IMR-90 (cell line): ENCODE measurements around the gene PPP1R9A. TPM values are rescaled to one million over a fixed set of nuclear protein-coding genes. Genes with fewer than 3 reads are reported as not detected.

Source experiments
- ATAC-seq: fragments of 200-7000 bp; cut with Tn5 transposase; 2 replicates; pipeline ENCODE4 v1.9.1; 2020; ENCODE audit warnings: low read depth, mild to moderate bottlenecking, moderate library complexity
- BruUV-seq: library from RNA; stranded (reverse); fragments of 400-500 nt; replicated peaks from 2 replicates; lab custom pipeline; 2021; lab: Mats Ljungman, UMichigan
- CTCF ChIA-PET: fragments of 300-600 bp; formaldehyde crosslinking; extraction: SDS; loops from one replicate; lab custom pipeline; 2021; ENCODE audit warnings: antibody characterized with exemption; lab: Yijun Ruan, JAX
- POLR2A ChIA-PET: fragments of 300-600 bp; sonication (Branson Sonifier 250); formaldehyde crosslinking; loops from one replicate; lab custom pipeline; 2022; ENCODE audit warnings: antibody characterized with exemption; ENCODE audit not compliant: unreplicated experiment; lab: Charles Lee
- DNase-seq: peaks from one replicate; pipeline ENCODE4 v3.0.0; 2013
- H2AFZ ChIP-seq: replicated peaks from 2 replicates; pipeline ENCODE3; 2013; ENCODE audit warnings: low read length, mild to moderate bottlenecking; ENCODE audit not compliant: poor library complexity
- H2AK5ac ChIP-seq: 2 replicates; pipeline ENCODE4 v1.6.1; 2013; ENCODE audit warnings: low read depth, low read length, inconsistent platforms
- H2AK9ac ChIP-seq: replicated peaks from 2 replicates; pipeline ENCODE3; 2013; ENCODE audit warnings: mild to moderate bottlenecking, low read depth, low read length, moderate library complexity; ENCODE audit not compliant: poor library complexity
- H2BK120ac ChIP-seq: 2 replicates; pipeline ENCODE4 v1.6.1; 2013; ENCODE audit warnings: low read depth, low read length, inconsistent platforms
- H2BK15ac ChIP-seq: 3 replicates; pipeline ENCODE4 v1.6.1; 2013; ENCODE audit warnings: low read depth, low read length, inconsistent platforms
- H2BK20ac ChIP-seq: 2 replicates; pipeline ENCODE4 v1.6.1; 2013; ENCODE audit warnings: low read depth, mild to moderate bottlenecking, inconsistent platforms, low read length, moderate library complexity
- H2BK5ac ChIP-seq: 2 replicates; pipeline ENCODE4 v1.6.1; 2013; ENCODE audit warnings: mild to moderate bottlenecking, low read depth, low read length, inconsistent platforms; ENCODE audit not compliant: poor library complexity, severe bottlenecking
- H3K14ac ChIP-seq: replicated peaks from 2 replicates; pipeline ENCODE4 v1.6.1; 2013; ENCODE audit warnings: low read depth, low read length, inconsistent platforms
- H3K18ac ChIP-seq: 2 replicates; pipeline ENCODE4 v1.6.1; 2013; ENCODE audit warnings: low read depth, low read length, control low read depth
- H3K23ac ChIP-seq: 2 replicates; pipeline ENCODE4 v1.6.1; 2013; ENCODE audit warnings: low read depth, low read length, inconsistent platforms
- H3K27ac ChIP-seq: 2 replicates; pipeline ENCODE4 v1.5.1; 2013; ENCODE audit warnings: mild to moderate bottlenecking, control low read depth, low read length; ENCODE audit not compliant: insufficient read depth
- H3K27me3 ChIP-seq: 2 replicates; pipeline ENCODE4 v1.6.1; 2013; ENCODE audit warnings: low read length; ENCODE audit not compliant: control insufficient read depth, insufficient read depth
- H3K36me3 ChIP-seq: 2 replicates; pipeline ENCODE4 v1.6.1; 2013; ENCODE audit warnings: low read length, mixed read lengths; ENCODE audit not compliant: control insufficient read depth, insufficient read depth
- H3K4ac ChIP-seq: 2 replicates; pipeline ENCODE4 v1.6.1; 2013; ENCODE audit warnings: low read depth, low read length, inconsistent platforms
- H3K4me1 ChIP-seq: 2 replicates; pipeline ENCODE4 v1.6.1; 2013; ENCODE audit warnings: low read length, mixed read lengths; ENCODE audit not compliant: control insufficient read depth, insufficient read depth
- H3K4me2 ChIP-seq: 2 replicates; pipeline ENCODE4 v1.6.1; 2013; ENCODE audit warnings: low read depth, mild to moderate bottlenecking, control low read depth, low read length, moderate library complexity
- H3K4me3 ChIP-seq: 2 replicates; pipeline ENCODE4 v1.5.1; 2013; ENCODE audit warnings: low read depth, mild to moderate bottlenecking, control low read depth, low read length, moderate library complexity; ENCODE audit not compliant: insufficient read depth
- H3K56ac ChIP-seq: 2 replicates; pipeline ENCODE4 v1.6.1; 2013; ENCODE audit warnings: low read length, inconsistent platforms; ENCODE audit not compliant: insufficient read depth; ENCODE audit errors: extremely low read depth
- H3K79me1 ChIP-seq, 2 experiments: 2 replicates each; pipeline ENCODE4 v1.6.1; 2013; ENCODE audit warnings: low read length in 2 of 2, inconsistent platforms in 1 of 2, low read depth in 1 of 2
- H3K9ac ChIP-seq: 2 replicates; pipeline ENCODE4 v1.6.1; 2013; ENCODE audit warnings: low read depth, low read length, control low read depth
- H3K9me1 ChIP-seq: 2 replicates; pipeline ENCODE4 v1.6.1; 2013; ENCODE audit warnings: low read length, inconsistent platforms; ENCODE audit not compliant: insufficient read depth
- H3K9me3 ChIP-seq: 2 replicates; pipeline ENCODE4 v1.6.1; 2013; ENCODE audit warnings: low read length; ENCODE audit not compliant: control insufficient read depth, insufficient read depth
- H4K20me1 ChIP-seq: 2 replicates; pipeline ENCODE4 v1.6.1; 2013; ENCODE audit warnings: low read length, inconsistent platforms; ENCODE audit not compliant: insufficient read depth
- H4K5ac ChIP-seq: 2 replicates; pipeline ENCODE4 v1.6.1; 2013; ENCODE audit warnings: mild to moderate bottlenecking, low read depth, low read length, control low read depth
- H4K8ac ChIP-seq, 2 experiments: 2 replicates each; pipeline ENCODE4 v1.6.1; 2013; ENCODE audit warnings: low read depth in 2 of 2, low read length in 2 of 2, control low read depth in 1 of 2, inconsistent platforms in 1 of 2
- H4K91ac ChIP-seq: 2 replicates; pipeline ENCODE4 v1.6.1; 2013; ENCODE audit warnings: low read depth, low read length, inconsistent platforms; ENCODE audit not compliant: insufficient read depth
- BHLHE40 ChIP-seq: fragments of 150-350 bp; IDR thresholded peaks from 2 replicates; pipeline ENCODE4 v1.6.1; 2016; ENCODE audit warnings: mild to moderate bottlenecking, low read depth, low read length
- CEBPB ChIP-seq: IDR thresholded peaks from 2 replicates; pipeline ENCODE4 v1.6.1; 2012; ENCODE audit warnings: low read depth, low read length, improper control_type of control experiment
- CHD1 ChIP-seq: IDR thresholded peaks from 2 replicates; pipeline ENCODE4 v1.6.1; 2012; ENCODE audit warnings: low read depth, low read length, improper control_type of control experiment
- FOS ChIP-seq: fragments of 150-350 bp; IDR thresholded peaks from 2 replicates; pipeline ENCODE4 v1.6.1; 2016; ENCODE audit warnings: low read depth, low read length
- MAFK ChIP-seq: IDR thresholded peaks from 2 replicates; pipeline ENCODE4 v1.6.1; 2012; ENCODE audit warnings: low read depth, low read length, improper control_type of control experiment
- MAZ ChIP-seq: IDR thresholded peaks from 2 replicates; pipeline ENCODE4 v1.6.1; 2012; ENCODE audit warnings: low read depth, mild to moderate bottlenecking, low read length, improper control_type of control experiment, moderate library complexity, borderline replicate concordance
- MXI1 ChIP-seq: IDR thresholded peaks from 2 replicates; pipeline ENCODE4 v1.6.1; 2012; ENCODE audit warnings: low read depth, mild to moderate bottlenecking, low read length, moderate library complexity, borderline replicate concordance
- NFE2L2 ChIP-seq: fragments of 150-350 bp; IDR thresholded peaks from 2 replicates; pipeline ENCODE4 v1.6.1; 2016; ENCODE audit warnings: low read depth, mild to moderate bottlenecking, low read length
- POLR2A ChIP-seq: IDR thresholded peaks from 2 replicates; pipeline ENCODE4 v1.6.1; 2012; ENCODE audit warnings: mild to moderate bottlenecking, low read depth, low read length
- RAD21 ChIP-seq: IDR thresholded peaks from 2 replicates; pipeline ENCODE4 v1.6.1; 2012; ENCODE audit warnings: low read length, improper control_type of control experiment
- RCOR1 ChIP-seq: IDR thresholded peaks from 2 replicates; pipeline ENCODE4 v1.6.1; 2012; ENCODE audit warnings: mild to moderate bottlenecking, low read length, improper control_type of control experiment; ENCODE audit not compliant: insufficient replicate concordance
- RFX5 ChIP-seq: IDR thresholded peaks from 2 replicates; pipeline ENCODE4 v1.8.0; 2012; ENCODE audit warnings: low read depth, mild to moderate bottlenecking, low read length, moderate library complexity
- SMC3 ChIP-seq: fragments of 150-350 bp; IDR thresholded peaks from 2 replicates; pipeline ENCODE4 v1.6.1; 2016; ENCODE audit warnings: low read depth, mild to moderate bottlenecking, antibody characterized with exemption, low read length, moderate library complexity
- WGBS, 2 experiments: methylation state at CpG; one replicate each; pipeline versions ENCODE4 v1.1.5 to v1.1.7; 2013; ENCODE audit warnings: missing lambda C conversion rate in 2 of 2; ENCODE audit not compliant: insufficient read length in 1 of 2; ENCODE audit errors: extremely low coverage in 2 of 2; 5-methylcytosine and 5-hydroxymethylcytosine counted together
- dilution Hi-C: fragments of 300-500 bp; cut with HindIII; formaldehyde crosslinking; loops from one replicate; pipeline ENCODE4 v1.14.3; 2018; ENCODE audit warnings: low sequenced_read_pairs; ENCODE audit not compliant: unreplicated experiment
- in situ Hi-C: fragments of 300-500 bp; cut with MboI; formaldehyde crosslinking; loops from 3 replicates; pipeline ENCODE4 v1.14.3; 2019; ENCODE audit warnings: low sequenced_read_pairs, inconsistent platforms, mixed read lengths
- intact Hi-C: fragments of 100-400 bp; cut with micrococcal nuclease; formaldehyde crosslinking; loops from 2 replicates; pipeline ENCODE4 v1.10.0; 2022
- polyA plus RNA-seq, 3 experiments: library from polyadenylated mRNA; depleted of rRNA; stranded (reverse); fragments of >200 nt; gene quantifications; 2 replicates each; pipeline ENCODE4 v1.2.3, GENCODE V29; 2012; ENCODE audit warnings: low replicate concordance in 1 of 3
- total RNA-seq: library from RNA; depleted of rRNA; stranded (reverse); fragments of >200 nt; gene quantifications from 2 replicates; pipeline ENCODE4 v1.2.3, GENCODE V29; 2012
- TF ChIP-seq, protein P1 (sequence below): fragments of 150-350 bp; IDR thresholded peaks from 2 replicates; pipeline ENCODE4 v1.6.1; 2016; ENCODE audit warnings: low read depth, mild to moderate bottlenecking, low read length, moderate library complexity, borderline replicate concordance
- TF ChIP-seq, protein P2 (sequence below): conservative IDR thresholded peaks from 2 replicates; pipeline ENCODE4 v1.5.1; 2012; ENCODE audit warnings: mild to moderate bottlenecking, low read depth, low read length, improper control_type of control experiment
- TF ChIP-seq, protein P3 (sequence below): fragments of 150-350 bp; IDR thresholded peaks from 2 replicates; pipeline ENCODE4 v1.6.1; 2017; ENCODE audit warnings: mild to moderate bottlenecking, antibody characterized with exemption, low read length, low read depth

Gene PPP1R9A
- total and polyA plus RNA-seq, 2 of the 4 experiments (the other 2 are of a cell fraction), result not detected

DNA sequence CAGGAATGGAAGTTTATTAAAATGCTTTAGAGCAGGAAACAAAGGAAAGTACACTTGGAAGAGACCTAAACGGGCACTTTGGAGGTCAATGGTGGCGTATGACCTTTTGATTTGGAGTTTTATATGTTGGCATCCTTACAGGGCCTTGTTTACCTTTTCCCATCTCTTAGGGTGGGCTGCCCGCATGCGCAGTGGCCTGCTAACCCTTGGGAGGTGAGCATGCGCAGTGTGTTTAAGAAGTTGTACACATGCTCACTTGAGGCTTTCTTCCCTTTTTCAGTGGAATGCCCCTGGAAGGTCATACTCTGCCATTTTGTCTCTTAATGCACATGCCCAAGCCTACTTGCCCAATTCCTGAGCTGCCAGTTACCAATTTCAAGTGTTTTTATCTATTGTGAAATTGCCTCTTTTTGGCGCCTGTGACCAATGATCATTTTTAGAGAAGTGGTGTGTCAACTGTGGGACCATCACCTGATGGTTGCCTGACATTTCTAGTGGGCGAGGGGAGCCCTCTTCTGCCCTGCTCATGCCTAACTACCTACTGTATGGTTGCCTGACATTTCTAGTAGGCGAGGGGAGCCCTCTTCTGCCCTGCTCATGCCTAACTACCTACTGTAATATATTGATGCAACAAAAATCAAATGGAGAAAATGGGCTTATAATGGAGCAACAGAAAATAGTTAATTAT lies 138.0 kb downstream of the PPP1R9A start:
- H3K9ac ChIP-seq, result no peak overlapping the region

More for the DNA sequence above, 138.0 kb downstream of the PPP1R9A start:
- intact Hi-C loops, result loop anchor here (5.0 kb wide), 1 partner anchor 598 kb away; no protein-coding TSS in a partner anchor
- Histone ChIP-seq H2AFZ (no peak overlapping the region), H3K18ac (no peak overlapping the region), H3K9me1 (no peaks in the 10 kb centered on the region), H3K4me2 (no peak overlapping the region), H2BK15ac (no peak overlapping the region), H3K27me3 (no peaks in the 10 kb centered on the region), H4K91ac (no peak overlapping the region), H3K27ac (no peak overlapping the region), H2AK5ac (no peak overlapping the region), H3K56ac (no peak overlapping the region), H4K20me1 (no peaks in the 10 kb centered on the region), H4K5ac (no peak overlapping the region), H2AK9ac (no peak overlapping the region), H3K9me3 (no peaks in the 10 kb centered on the region), H3K23ac (no peak overlapping the region), H4K8ac (no peak overlapping the region), H3K4me1 (no peaks in the 10 kb centered on the region), H3K4me3 (no peak overlapping the region), H2BK5ac (no peak overlapping the region), H3K36me3 (no peaks in the 10 kb centered on the region), H3K4ac (no peak overlapping the region), H3K14ac (no peak overlapping the region), H2BK120ac (no peak overlapping the region), H3K79me1 (no peaks in the 10 kb centered on the region), H2BK20ac (no peak overlapping the region)
- ATAC-seq (no peak), DNase-seq (no peak)
- ChIA-PET POLR2A (no interaction called here), CTCF (no interaction called here)
- TF ChIP-seq RCOR1 (no peak), RAD21 (no peak; the same call in 1 of the 2 replicates), MAZ (no peak), POLR2A (no peak), CHD1 (no peak), RFX5 (no peak), MAFK (no peak), NFE2L2 (no peak), MXI1 (no peak), CEBPB (no peak), BHLHE40 (no peak), FOS (no peak), SMC3 (no peak)
- TF ChIP-seq, protein P1, sequence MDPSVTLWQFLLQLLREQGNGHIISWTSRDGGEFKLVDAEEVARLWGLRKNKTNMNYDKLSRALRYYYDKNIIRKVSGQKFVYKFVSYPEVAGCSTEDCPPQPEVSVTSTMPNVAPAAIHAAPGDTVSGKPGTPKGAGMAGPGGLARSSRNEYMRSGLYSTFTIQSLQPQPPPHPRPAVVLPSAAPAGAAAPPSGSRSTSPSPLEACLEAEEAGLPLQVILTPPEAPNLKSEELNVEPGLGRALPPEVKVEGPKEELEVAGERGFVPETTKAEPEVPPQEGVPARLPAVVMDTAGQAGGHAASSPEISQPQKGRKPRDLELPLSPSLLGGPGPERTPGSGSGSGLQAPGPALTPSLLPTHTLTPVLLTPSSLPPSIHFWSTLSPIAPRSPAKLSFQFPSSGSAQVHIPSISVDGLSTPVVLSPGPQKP, result no peak
- TF ChIP-seq, protein P2, sequence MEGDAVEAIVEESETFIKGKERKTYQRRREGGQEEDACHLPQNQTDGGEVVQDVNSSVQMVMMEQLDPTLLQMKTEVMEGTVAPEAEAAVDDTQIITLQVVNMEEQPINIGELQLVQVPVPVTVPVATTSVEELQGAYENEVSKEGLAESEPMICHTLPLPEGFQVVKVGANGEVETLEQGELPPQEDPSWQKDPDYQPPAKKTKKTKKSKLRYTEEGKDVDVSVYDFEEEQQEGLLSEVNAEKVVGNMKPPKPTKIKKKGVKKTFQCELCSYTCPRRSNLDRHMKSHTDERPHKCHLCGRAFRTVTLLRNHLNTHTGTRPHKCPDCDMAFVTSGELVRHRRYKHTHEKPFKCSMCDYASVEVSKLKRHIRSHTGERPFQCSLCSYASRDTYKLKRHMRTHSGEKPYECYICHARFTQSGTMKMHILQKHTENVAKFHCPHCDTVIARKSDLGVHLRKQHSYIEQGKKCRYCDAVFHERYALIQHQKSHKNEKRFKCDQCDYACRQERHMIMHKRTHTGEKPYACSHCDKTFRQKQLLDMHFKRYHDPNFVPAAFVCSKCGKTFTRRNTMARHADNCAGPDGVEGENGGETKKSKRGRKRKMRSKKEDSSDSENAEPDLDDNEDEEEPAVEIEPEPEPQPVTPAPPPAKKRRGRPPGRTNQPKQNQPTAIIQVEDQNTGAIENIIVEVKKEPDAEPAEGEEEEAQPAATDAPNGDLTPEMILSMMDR, result no peak
- TF ChIP-seq, protein P3, sequence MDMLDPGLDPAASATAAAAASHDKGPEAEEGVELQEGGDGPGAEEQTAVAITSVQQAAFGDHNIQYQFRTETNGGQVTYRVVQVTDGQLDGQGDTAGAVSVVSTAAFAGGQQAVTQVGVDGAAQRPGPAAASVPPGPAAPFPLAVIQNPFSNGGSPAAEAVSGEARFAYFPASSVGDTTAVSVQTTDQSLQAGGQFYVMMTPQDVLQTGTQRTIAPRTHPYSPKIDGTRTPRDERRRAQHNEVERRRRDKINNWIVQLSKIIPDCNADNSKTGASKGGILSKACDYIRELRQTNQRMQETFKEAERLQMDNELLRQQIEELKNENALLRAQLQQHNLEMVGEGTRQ, result no peak
- no TSS peak for BruUV-seq
- in situ Hi-C loops, result no loop called here
- dilution Hi-C loops, result no loop called here
- WGBS, 2 experiments, result 40% methylated on average over 1 of the region's 8 CpGs; no CpG with 5 or more reads in 1 of the 2 experiments
